ENCODE data around the gene SAXO1. TPM values are rescaled to one million over a fixed set of nuclear protein-coding genes. Genes with fewer than 3 reads are reported as not detected.

The SAXO1 gene
- total RNA-seq, 1 donor from 2014 or later, result 0.14 TPM

- H3K9me3 Mint-ChIP-seq, result no peaks in the 10 kb centered on the region
- no peak overlapping the region for H3K27ac Mint-ChIP-seq (ENCODE audit: unreplicated experiment)
- H3K4me1 Mint-ChIP-seq, result no peaks in the 10 kb centered on the region
- H3K27me3 Mint-ChIP-seq (ENCODE audit: low read depth), result no peaks in the 10 kb centered on the region
- no peak overlapping the region for H3K4me3 Mint-ChIP-seq
- no peak for DNase-seq (ENCODE audit: low read depth, low spot score)
- H3K36me3 Mint-ChIP-seq (ENCODE audit: low read depth), result no peaks in the 10 kb centered on the region
- TF ChIP-seq CTCF (conservative IDR thresholded peaks at IDR 0.05), result no peak
Observed at GRCh38 chr9:18921366-18922075, 111.5 kb downstream of the SAXO1 start.

GRCh38 chr9:18920141-18921084, 112.6 kb downstream of the SAXO1 start:
- no peaks in the 10 kb centered on the region for H3K36me3 Mint-ChIP-seq (ENCODE audit: low read depth)
- DNase-seq (ENCODE audit: low read depth, low spot score), result no peak
- no peak overlapping the region for H3K4me3 Mint-ChIP-seq
- H3K27ac Mint-ChIP-seq (ENCODE audit: unreplicated experiment), result no peak overlapping the region
- TF ChIP-seq CTCF (conservative IDR thresholded peaks at IDR 0.05), result no peak
- H3K4me1 Mint-ChIP-seq, result no peaks in the 10 kb centered on the region
- no peaks in the 10 kb centered on the region for H3K27me3 Mint-ChIP-seq (ENCODE audit: low read depth)
- no peaks in the 10 kb centered on the region for H3K9me3 Mint-ChIP-seq

- peaks cover 5% of the 10 kb centered on the region for H3K4me1 Mint-ChIP-seq
- H3K9me3 Mint-ChIP-seq, result no peaks in the 10 kb centered on the region
- no peaks in the 10 kb centered on the region for H3K27me3 Mint-ChIP-seq (ENCODE audit: low read depth)
- H3K36me3 Mint-ChIP-seq (ENCODE audit: low read depth), result no peaks in the 10 kb centered on the region
- no peak overlapping the region for H3K4me3 Mint-ChIP-seq
- no peak for DNase-seq (ENCODE audit: low read depth, low spot score)
- no peak overlapping the region for H3K27ac Mint-ChIP-seq (ENCODE audit: unreplicated experiment)
- TF ChIP-seq CTCF (conservative IDR thresholded peaks at IDR 0.05), result no peak
Observed at GRCh38 chr9:18911714-18912342, 121.2 kb downstream of the SAXO1 start.

GRCh38 chr9:18910916-18911315, 122.1 kb downstream of the SAXO1 start:
- H3K9me3 Mint-ChIP-seq, result no peaks in the 10 kb centered on the region
- no peak for TF ChIP-seq CTCF (conservative IDR thresholded peaks at IDR 0.05)
- no peak for DNase-seq (ENCODE audit: low read depth, low spot score)
- no peak overlapping the region for H3K27ac Mint-ChIP-seq (ENCODE audit: unreplicated experiment)
- peaks cover 5% of the 10 kb centered on the region for H3K4me1 Mint-ChIP-seq
- no peaks in the 10 kb centered on the region for H3K36me3 Mint-ChIP-seq (ENCODE audit: low read depth)
- H3K27me3 Mint-ChIP-seq (ENCODE audit: low read depth), result no peaks in the 10 kb centered on the region
- no peak overlapping the region for H3K4me3 Mint-ChIP-seq

- DNase-seq (ENCODE audit: low read depth, low spot score), result no peak
- Mint-ChIP-seq H3K27ac (ENCODE audit: unreplicated experiment) (no peak overlapping the region), H3K4me3 (no peak overlapping the region), H3K9me3 (no peaks in the 10 kb centered on the region), H3K36me3 (ENCODE audit: low read depth) (no peaks in the 10 kb centered on the region), H3K27me3 (ENCODE audit: low read depth) (no peaks in the 10 kb centered on the region), H3K4me1 (peaks cover 5% of the 10 kb centered on the region)
- no peak for TF ChIP-seq CTCF (conservative IDR thresholded peaks at IDR 0.05)
Observed at GRCh38 chr9:18910435-18910834, 122.6 kb downstream of the SAXO1 start.
